PFSK-1 (cell line): Measurements from ENCODE around the gene MIEF1.
A peak's percentile ranks its signal among the peaks of the same experiment; 100 is the strongest.

Experiments
- FOXP2 ChIP-seq: optimal IDR thresholded peaks from 2 replicates; pipeline ENCODE3; 2011; ENCODE audit warnings: borderline replicate concordance, control low read depth, inconsistent platforms; ENCODE audit not compliant: insufficient read depth; ENCODE audit errors: extremely low read length, extremely low read depth
- POLR2AphosphoS5 ChIP-seq: IDR thresholded peaks from 2 replicates; pipeline ENCODE4 v1.6.1; 2012; ENCODE audit warnings: low read depth, mild to moderate bottlenecking, control low read depth, low read length, moderate library complexity
- SIN3A ChIP-seq: IDR thresholded peaks from 2 replicates; pipeline ENCODE4 v1.6.1; 2012; ENCODE audit warnings: mild to moderate bottlenecking, low read length, moderate library complexity, borderline replicate concordance; ENCODE audit not compliant: insufficient read depth
- TAF1 ChIP-seq: IDR thresholded peaks from 2 replicates; pipeline ENCODE4 v1.6.1; 2012; ENCODE audit warnings: low read length, control low read depth, borderline replicate concordance; ENCODE audit not compliant: insufficient read depth
- TF ChIP-seq, protein P1 (sequence below), 2 experiments: IDR thresholded peaks; 2 replicates each; pipeline versions ENCODE4 v1.6.1 to v1.8.0; 2011 to 2012; ENCODE audit warnings: low read depth in 2 of 2, low read length in 2 of 2, control low read depth in 1 of 2, inconsistent platforms in 1 of 2, mild to moderate bottlenecking in 1 of 2, moderate library complexity in 1 of 2; ENCODE audit not compliant: insufficient read depth in 1 of 2

Gene MIEF1

DNA sequence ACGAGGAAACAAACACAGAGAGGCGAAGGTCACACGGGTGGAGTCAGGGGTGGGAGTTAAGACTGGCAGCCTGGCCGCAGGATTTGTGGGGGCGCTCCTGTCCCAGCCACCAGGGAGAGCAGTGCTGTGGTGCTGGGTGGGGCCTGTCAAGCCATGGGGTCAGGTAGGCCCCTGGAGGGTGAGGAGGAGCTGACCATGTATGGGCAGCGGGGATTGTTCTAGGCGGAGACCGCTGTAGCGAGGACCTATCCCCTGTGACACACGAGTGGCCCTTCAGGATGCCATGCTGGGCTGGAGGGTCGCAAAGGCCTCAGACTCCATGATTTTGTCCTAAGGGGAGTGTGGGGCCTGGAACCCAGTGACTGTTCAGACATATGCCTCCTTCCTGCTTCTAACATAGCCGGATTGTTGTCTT is 32.0 kb downstream of the MIEF1 start:
- TF ChIP-seq SIN3A, result no peak
- TF ChIP-seq, protein P1, sequence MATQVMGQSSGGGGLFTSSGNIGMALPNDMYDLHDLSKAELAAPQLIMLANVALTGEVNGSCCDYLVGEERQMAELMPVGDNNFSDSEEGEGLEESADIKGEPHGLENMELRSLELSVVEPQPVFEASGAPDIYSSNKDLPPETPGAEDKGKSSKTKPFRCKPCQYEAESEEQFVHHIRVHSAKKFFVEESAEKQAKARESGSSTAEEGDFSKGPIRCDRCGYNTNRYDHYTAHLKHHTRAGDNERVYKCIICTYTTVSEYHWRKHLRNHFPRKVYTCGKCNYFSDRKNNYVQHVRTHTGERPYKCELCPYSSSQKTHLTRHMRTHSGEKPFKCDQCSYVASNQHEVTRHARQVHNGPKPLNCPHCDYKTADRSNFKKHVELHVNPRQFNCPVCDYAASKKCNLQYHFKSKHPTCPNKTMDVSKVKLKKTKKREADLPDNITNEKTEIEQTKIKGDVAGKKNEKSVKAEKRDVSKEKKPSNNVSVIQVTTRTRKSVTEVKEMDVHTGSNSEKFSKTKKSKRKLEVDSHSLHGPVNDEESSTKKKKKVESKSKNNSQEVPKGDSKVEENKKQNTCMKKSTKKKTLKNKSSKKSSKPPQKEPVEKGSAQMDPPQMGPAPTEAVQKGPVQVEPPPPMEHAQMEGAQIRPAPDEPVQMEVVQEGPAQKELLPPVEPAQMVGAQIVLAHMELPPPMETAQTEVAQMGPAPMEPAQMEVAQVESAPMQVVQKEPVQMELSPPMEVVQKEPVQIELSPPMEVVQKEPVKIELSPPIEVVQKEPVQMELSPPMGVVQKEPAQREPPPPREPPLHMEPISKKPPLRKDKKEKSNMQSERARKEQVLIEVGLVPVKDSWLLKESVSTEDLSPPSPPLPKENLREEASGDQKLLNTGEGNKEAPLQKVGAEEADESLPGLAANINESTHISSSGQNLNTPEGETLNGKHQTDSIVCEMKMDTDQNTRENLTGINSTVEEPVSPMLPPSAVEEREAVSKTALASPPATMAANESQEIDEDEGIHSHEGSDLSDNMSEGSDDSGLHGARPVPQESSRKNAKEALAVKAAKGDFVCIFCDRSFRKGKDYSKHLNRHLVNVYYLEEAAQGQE (IDR thresholded peaks at IDR 0.05; ENCODE audit: insufficient read depth in 1 of 2, low read depth in 2 of 2, low read length in 2 of 2), result no peak
- TF ChIP-seq FOXP2, result no peak
- TF ChIP-seq TAF1, result no peak

DNA sequence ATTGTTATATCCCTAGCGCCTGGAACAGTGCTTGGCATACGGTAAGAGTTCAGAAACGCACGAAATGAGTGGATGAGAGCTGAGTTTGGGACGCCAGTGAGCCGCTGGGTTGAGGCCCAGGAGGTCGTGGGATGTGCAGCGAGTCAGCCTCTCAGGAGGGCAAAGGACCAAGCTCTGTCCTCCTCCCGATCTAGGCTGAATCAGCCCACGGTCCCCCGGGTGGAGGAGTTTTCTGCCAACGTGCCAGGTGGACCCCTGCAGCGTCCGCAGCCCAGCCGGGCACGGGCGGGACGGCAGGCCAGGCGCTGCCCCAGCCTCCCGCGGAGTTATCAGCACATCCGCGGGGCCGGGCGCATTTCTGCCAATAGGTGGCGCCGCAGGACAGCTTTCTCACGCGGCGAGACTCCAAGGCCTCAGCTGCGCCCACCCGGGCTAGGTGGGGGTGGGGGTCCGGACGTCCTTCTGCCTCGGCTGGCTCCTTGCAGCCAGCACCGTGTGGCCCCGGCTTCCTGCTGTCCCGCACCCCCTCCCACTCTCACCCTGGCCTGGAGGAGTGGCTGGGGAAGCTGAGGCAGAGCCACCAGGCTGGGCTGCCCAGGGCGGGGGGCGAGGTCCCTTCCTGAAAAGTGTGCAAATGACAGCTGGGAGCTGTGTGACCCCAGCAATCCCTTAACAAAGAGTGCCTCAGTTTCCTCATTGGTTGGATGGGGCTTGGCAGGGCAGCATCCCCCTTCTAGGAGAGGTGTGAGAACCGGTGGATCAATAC is 32.7 kb downstream of the MIEF1 start:
- TF ChIP-seq TAF1 (no peak), FOXP2 (peak; percentile 81), SIN3A (no peak)
- TF ChIP-seq, protein P1 (IDR thresholded peaks at IDR 0.05; ENCODE audit: insufficient read depth in 1 of 2, low read depth in 2 of 2, low read length in 2 of 2), result no peak

DNA sequence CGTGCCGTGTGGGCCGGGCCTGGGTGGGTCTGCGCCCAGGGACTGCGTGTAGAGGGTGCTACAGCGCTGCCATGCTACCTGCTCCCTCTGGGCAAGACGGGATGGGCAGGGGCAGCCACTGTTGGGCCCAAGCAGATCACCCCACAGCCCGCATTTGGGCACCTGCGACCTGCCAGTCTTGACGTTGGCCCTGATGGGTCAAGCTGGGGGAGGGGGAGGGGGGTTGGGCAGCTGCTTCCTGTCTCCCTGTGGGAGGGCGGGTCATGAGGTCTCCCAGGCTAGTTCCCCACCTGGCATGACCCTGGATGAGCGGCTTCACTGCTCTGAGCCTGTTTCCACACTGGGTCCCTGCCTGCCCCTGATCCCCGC is 33.3 kb downstream of the MIEF1 start:
- TF ChIP-seq FOXP2 (no peak), TAF1 (no peak), SIN3A (no peak), POLR2AphosphoS5 (no peak)
- TF ChIP-seq, protein P1 (IDR thresholded peaks at IDR 0.05; ENCODE audit: insufficient read depth in 1 of 2, low read depth in 2 of 2, low read length in 2 of 2), result no peak

DNA sequence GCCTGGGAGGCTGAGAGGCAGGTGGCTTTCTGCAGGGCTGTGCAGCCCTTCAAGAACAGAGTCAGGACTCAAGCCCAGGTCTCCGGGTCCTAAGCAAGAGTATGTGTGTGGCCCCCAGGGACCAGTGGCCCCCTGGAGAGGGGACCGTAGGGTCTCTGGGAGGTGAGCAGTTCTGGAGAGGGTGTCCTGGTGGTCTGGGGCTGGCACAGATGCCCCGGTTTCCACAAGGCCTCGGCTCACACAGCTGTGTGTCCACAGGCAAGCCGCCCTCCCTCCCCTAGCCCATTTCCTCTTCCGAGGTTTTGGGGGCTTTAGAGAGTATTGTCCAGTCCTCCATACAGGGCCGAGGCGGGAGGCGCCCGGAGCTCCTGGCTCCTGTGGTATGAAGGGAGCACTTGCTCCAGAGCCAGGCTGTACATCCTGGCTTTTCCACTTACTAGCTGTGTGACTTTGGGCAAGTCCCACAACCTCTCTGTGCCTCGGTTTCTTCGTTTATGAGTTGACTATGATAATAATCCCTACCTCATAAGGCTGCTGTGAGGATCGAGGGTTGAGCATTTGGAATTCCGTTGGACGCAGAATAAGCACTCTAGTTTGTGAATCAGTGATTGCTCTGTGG is 33.9 kb downstream of the MIEF1 start:
- TF ChIP-seq, protein P1 (IDR thresholded peaks at IDR 0.05; ENCODE audit: insufficient read depth in 1 of 2, low read depth in 2 of 2, low read length in 2 of 2), result no peak
- TF ChIP-seq SIN3A (no peak), FOXP2 (no peak), POLR2AphosphoS5 (no peak), TAF1 (no peak)
